ENCODE measurements around the gene GTPBP6. TPM values are rescaled to one million over a fixed set of nuclear protein-coding genes. Genes with fewer than 3 reads are reported as not detected.
"Not testable (repeated sequence)": the region's sequence is repeated elsewhere in the genome, so short reads cannot be mapped to it uniquely, and the experiment has no call there.

The GTPBP6 gene
- total and polyA plus RNA-seq, 5 experiments from 2014 or later: 37.2 to 101 (median 62.7) TPM

GRCh38 chrX:287670-288069, 30.9 kb downstream of the GTPBP6 start:
- Mint-ChIP-seq H3K36me3 (peaks cover 0 to 65% (median 6%) of the 10 kb centered on the region in 3 donors), H3K9me3 (no peaks in the 10 kb centered on the region), H3K4me1 (peaks cover 12 to 28% (median 15%) of the 10 kb centered on the region in 4 donors), H3K27ac (peak overlapping the region in 1 of 10 donors; percentile 36), H3K4me3 (no peak overlapping the region), H3K27me3 (no peaks in the 10 kb centered on the region)
- DNase-seq: no peak
- POLR2A ChIA-PET: no interaction called here
- no peak for ATAC-seq

GRCh38 chrX:285076-285677, 33.4 kb downstream of the GTPBP6 start:
- ATAC-seq: no peak
- Mint-ChIP-seq H3K9me3 (no peaks in the 10 kb centered on the region), H3K36me3 (peaks cover 0 to 47% (median 0%) of the 10 kb centered on the region in 3 donors), H3K4me3 (peak overlapping the region in 5 of 10 donors; percentile 8 to 80 (median 44)), H3K27me3 (no peaks in the 10 kb centered on the region), H3K4me1 (peaks cover 12 to 33% (median 20%) of the 10 kb centered on the region in 4 donors), H3K27ac (peak overlapping the region in 2 of 10 donors; percentile 15 to 94)
- DNase-seq: no peak
- POLR2A ChIA-PET: no interaction called here

GRCh38 chrX:283115-283845, 35.3 kb downstream of the GTPBP6 start:
- Mint-ChIP-seq H3K4me3 (peak overlapping the region; percentile 87 to 98 (median 94)), H3K27me3 (no peaks in the 10 kb centered on the region), H3K36me3 (peaks cover 0 to 30% (median 0%) of the 10 kb centered on the region in 3 donors), H3K27ac (peak overlapping the region; percentile 71 to 97 (median 93)), H3K4me1 (peaks cover 19 to 50% (median 30%) of the 10 kb centered on the region in 4 donors), H3K9me3 (no peaks in the 10 kb centered on the region)
- POLR2A ChIA-PET: no interaction called here
- ATAC-seq (peak; percentile 99), DNase-seq (peak; percentile 73 to 95 (median 87))

- H3K9me3 Mint-ChIP-seq, ATAC-seq, H3K27me3 Mint-ChIP-seq, POLR2A ChIA-PET, DNase-seq: not testable (repeated sequence)
- H3K4me1 Mint-ChIP-seq: peaks cover 21 to 54% (median 31%) of the 10 kb centered on the region in 4 donors
- H3K27ac Mint-ChIP-seq: peak overlapping the region in 7 of 10 donors; percentile 14 to 86 (median 58)
- H3K4me3 Mint-ChIP-seq: peak overlapping the region in 8 of 10 donors; percentile 10 to 87 (median 56)
- H3K36me3 Mint-ChIP-seq: peaks cover 0 to 23% (median 0%) of the 10 kb centered on the region in 3 donors
Measured at GRCh38 chrX:282000-282681, 36.5 kb downstream of the GTPBP6 start.

- Mint-ChIP-seq H3K4me3 (peak within 1 kb of the TSS; percentile 45 to 87 (median 58)), H3K4me1 (peaks cover 16 to 54% (median 29%) of the 10 kb centered on the region in 4 donors), H3K27me3 (no peaks in the 10 kb centered on the region), H3K9me3 (no peaks in the 10 kb centered on the region), H3K36me3 (peaks cover 0 to 17% (median 0%) of the 10 kb centered on the region in 3 donors), H3K27ac (peak within 1 kb of the TSS; percentile 41 to 86 (median 74))
- DNase-seq (no peak), ATAC-seq (no peak)
- POLR2A ChIA-PET: no interaction called here
Measured at GRCh38 chrX:281166-281999, 37.2 kb downstream of the GTPBP6 start, which contains the start of gene PLCXD1. PLCXD1 (plus strand) TSS chrX:281381; CDS start chrX:284188, 2,807 bp downstream.

GRCh38 chrX:280722-281121, 37.9 kb downstream of the GTPBP6 start:
- H3K4me3 Mint-ChIP-seq, DNase-seq, POLR2A ChIA-PET, ATAC-seq, H3K9me3 Mint-ChIP-seq, H3K27me3 Mint-ChIP-seq: not testable (repeated sequence)
- Mint-ChIP-seq H3K4me1 (peaks cover 13 to 51% (median 26%) of the 10 kb centered on the region in 4 donors), H3K27ac (peak overlapping the region in 1 of 10 donors; percentile 71), H3K36me3 (peaks cover 0 to 10% (median 0%) of the 10 kb centered on the region in 3 donors)

GRCh38 chrX:279757-280604, 38.6 kb downstream of the GTPBP6 start:
- Mint-ChIP-seq H3K4me1 (peaks cover 12 to 48% (median 26%) of the 10 kb centered on the region in 4 donors), H3K4me3 (peak overlapping the region in 9 of 10 donors; percentile 29 to 68 (median 62)), H3K27ac (peak overlapping the region in 4 of 10 donors; percentile 67 to 86 (median 75))
- ATAC-seq, H3K27me3 Mint-ChIP-seq, H3K9me3 Mint-ChIP-seq, H3K36me3 Mint-ChIP-seq, POLR2A ChIA-PET, DNase-seq: not testable (repeated sequence)

GRCh38 chrX:276581-277201, 41.9 kb downstream of the GTPBP6 start:
- peak in 1 of 10 donors; percentile 21 for DNase-seq
- peaks cover 11 to 41% (median 24%) of the 10 kb centered on the region in 4 donors for H3K4me1 Mint-ChIP-seq
- H3K27ac Mint-ChIP-seq: peak overlapping the region in 5 of 10 donors; percentile 8 to 64 (median 34)

GRCh38 chrX:275967-276580, 42.5 kb downstream of the GTPBP6 start:
- H3K4me1 Mint-ChIP-seq: peaks cover 9 to 36% (median 22%) of the 10 kb centered on the region in 4 donors
- DNase-seq (peak in 7 of 10 donors; percentile 25 to 55 (median 37)), ATAC-seq (peak; percentile 73 to 85)
- POLR2A ChIA-PET: no interaction called here
- no peaks in the 10 kb centered on the region for H3K36me3 Mint-ChIP-seq
- peak overlapping the region; percentile 72 to 88 (median 81) for H3K4me3 Mint-ChIP-seq
- peak overlapping the region in 6 of 10 donors; percentile 8 to 64 (median 30) for H3K27ac Mint-ChIP-seq
- H3K27me3 Mint-ChIP-seq: no peaks in the 10 kb centered on the region
- H3K9me3 Mint-ChIP-seq: no peaks in the 10 kb centered on the region

More at GRCh38 chrX:276581-277201, 41.9 kb downstream of the GTPBP6 start:
- POLR2A ChIA-PET: no interaction called here
- no peaks in the 10 kb centered on the region for H3K36me3 Mint-ChIP-seq
- no peaks in the 10 kb centered on the region for H3K9me3 Mint-ChIP-seq
- peak overlapping the region; percentile 72 to 88 (median 81) for H3K4me3 Mint-ChIP-seq
- ATAC-seq: peak; percentile 53 to 59
- H3K27me3 Mint-ChIP-seq: no peaks in the 10 kb centered on the region

GRCh38 chrX:275476-275966, 43.1 kb downstream of the GTPBP6 start:
- Mint-ChIP-seq H3K4me1 (peaks cover 10 to 36% (median 22%) of the 10 kb centered on the region in 4 donors), H3K4me3 (peak overlapping the region; percentile 61 to 90 (median 81)), H3K36me3 (no peaks in the 10 kb centered on the region), H3K9me3 (no peaks in the 10 kb centered on the region), H3K27me3 (no peaks in the 10 kb centered on the region), H3K27ac (peak overlapping the region in 2 of 10 donors; percentile 67 to 89)
- POLR2A ChIA-PET: no interaction called here
- peak; percentile 12 to 43 for ATAC-seq
- peak in 1 of 10 donors; percentile 16 for DNase-seq
